ENCODE results near the gene P4HB.

P4HB gene

DNA sequence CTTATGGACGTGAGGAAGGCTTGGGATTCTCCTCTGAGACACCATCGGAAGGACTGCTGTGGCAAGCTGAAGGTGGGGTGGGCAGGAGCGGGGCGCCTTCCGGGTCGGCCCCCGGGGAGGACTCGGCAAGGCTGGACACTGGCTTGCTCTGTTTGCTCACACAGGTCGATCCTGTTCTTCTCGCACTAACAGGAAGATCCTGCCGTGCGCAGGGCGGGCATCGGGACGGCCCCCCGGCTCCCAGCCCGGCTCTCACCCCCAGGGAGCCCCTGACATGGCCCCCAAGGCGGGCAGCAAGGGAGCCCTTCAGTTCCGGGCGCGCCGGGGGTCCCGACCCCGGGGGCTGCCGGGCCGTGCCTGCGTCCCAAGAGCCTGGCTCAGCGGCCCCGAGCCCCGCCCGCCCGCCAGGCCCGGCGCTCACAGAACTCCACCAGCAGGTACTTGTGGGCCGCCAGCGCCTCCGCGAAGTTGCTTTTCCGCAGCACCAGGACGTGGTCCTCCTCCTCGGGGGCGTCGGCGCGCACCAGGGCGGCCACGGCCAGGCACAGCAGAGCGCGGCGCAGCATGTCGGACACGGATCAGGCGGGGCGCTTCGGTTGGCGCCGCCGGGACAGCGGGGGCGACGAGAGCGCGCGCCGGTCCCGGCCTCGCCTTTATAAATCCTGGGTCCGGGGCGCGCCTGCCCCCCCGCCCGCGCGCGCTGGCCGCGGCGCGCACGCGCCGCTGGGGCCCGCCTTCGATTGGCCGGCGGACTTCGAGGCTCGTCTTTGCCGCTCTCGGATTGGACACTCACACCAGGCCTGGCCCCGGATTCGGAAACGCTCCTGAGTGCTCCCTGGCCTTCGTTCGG lies at the start of gene P4HB:
P4HB (minus strand) TSS at position 630 of the 850 bp plus-strand sequence; CDS start at position 566, 64 bp downstream.
- DNase-seq (ENCODE audit: low read depth), result no peak
- H3K4me3 ChIP-seq (ENCODE audit: low read depth, low read length), result peak within 1 kb of the TSS; percentile 87
- TF ChIP-seq, protein P1, sequence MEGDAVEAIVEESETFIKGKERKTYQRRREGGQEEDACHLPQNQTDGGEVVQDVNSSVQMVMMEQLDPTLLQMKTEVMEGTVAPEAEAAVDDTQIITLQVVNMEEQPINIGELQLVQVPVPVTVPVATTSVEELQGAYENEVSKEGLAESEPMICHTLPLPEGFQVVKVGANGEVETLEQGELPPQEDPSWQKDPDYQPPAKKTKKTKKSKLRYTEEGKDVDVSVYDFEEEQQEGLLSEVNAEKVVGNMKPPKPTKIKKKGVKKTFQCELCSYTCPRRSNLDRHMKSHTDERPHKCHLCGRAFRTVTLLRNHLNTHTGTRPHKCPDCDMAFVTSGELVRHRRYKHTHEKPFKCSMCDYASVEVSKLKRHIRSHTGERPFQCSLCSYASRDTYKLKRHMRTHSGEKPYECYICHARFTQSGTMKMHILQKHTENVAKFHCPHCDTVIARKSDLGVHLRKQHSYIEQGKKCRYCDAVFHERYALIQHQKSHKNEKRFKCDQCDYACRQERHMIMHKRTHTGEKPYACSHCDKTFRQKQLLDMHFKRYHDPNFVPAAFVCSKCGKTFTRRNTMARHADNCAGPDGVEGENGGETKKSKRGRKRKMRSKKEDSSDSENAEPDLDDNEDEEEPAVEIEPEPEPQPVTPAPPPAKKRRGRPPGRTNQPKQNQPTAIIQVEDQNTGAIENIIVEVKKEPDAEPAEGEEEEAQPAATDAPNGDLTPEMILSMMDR (IDR thresholded peaks at IDR 0.05; ENCODE audit: low read depth, low read length, missing control alignments), result no peak

DNA sequence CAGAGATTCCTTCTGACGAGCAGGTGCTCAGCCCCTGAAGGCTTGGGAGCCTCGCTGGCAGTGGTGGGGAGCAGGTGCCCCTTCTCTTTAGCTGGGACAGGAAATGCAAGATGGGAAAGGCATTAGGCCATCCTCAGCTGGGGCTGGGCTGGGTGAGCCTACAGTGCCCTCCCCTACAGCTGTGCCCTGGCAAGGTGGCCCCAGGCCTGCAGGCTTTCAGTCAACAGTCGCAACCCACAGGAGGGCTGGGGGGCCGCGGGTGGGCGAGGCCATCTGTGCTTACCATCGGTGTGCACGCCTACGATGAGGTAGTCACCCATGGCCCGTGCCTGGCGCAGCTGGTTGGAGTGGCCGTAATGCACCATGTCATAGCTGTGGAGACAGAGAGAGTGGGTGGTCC lies 48.9 kb upstream of the P4HB start:
- no peak for DNase-seq (ENCODE audit: low read depth)
- H3K4me3 ChIP-seq (ENCODE audit: low read depth, low read length), result no peak overlapping the region
- TF ChIP-seq, protein P1 (IDR thresholded peaks at IDR 0.05; ENCODE audit: low read depth, low read length, missing control alignments), result no peak

DNA sequence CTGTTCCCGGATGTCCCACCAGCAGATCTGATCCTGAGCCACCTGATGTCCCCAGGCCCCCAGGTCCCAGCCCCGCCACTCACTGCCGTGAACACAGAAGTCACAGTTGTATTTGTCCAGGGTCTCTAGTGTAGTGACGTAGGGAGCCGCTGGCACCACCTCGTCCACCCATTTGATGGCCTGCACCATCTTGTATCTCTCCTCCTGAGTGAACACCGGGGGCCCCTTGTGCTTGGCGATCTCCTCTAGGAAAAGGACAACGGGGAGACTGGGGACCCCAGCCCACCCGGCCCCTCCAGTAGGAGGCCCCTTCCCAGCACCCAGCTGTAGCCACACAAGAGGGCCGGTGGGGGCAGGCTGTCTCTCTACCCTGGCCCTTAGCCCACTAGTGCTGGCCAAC lies 48.5 kb upstream of the P4HB start:
- TF ChIP-seq, protein P1 (IDR thresholded peaks at IDR 0.05; ENCODE audit: low read depth, low read length, missing control alignments), result no peak
- no peak for DNase-seq (ENCODE audit: low read depth)
- H3K4me3 ChIP-seq (ENCODE audit: low read depth, low read length), result no peak overlapping the region

DNA sequence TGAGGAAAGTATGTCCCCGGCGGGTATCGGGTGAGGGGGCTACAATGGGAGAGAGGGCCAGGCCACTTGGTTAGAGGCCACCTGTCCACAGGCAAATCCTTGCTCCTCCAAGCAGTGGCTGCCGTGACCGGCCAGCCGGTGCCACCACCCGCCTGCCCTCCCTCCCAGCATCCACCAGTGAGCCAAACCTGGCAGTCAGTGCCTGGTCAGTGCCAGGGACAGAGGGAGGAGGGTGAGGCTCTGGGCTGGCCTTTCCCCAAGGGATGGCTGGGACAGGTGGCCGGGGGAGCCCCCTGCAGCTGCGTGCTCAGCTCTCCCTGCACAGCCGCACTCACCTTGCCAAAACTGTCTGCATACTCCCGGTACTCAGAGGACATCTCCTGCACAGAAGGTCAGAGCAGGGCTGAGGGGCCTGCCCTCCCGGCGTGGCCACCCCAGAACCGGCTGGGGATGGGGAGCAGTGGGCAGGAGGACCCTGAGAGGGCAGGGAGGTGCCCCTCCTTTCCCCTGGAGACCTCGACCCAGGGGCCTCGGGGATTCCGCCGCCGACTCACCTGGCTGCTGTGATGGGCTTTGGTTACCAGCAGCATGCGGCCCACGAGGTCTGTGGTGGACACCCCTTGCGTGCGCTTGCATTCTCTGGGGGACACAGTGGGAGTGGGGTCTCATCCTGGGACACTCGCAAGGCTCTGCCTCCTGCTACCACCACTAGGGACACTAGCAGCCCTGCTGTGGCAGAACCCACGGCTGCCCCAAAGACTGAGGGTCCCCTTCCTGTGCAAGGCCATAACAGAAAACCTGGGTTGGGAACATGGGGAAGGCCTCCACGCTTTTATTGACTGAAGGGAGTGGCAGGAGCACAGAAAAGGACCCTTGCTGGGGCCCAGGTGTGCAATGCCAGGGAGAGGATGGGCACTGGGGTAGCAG lies 47.1 kb upstream of the P4HB start:
- TF ChIP-seq, protein P1 (IDR thresholded peaks at IDR 0.05; ENCODE audit: low read depth, low read length, missing control alignments), result peak; percentile 5
- DNase-seq (ENCODE audit: low read depth), result no peak
- no peak overlapping the region for H3K4me3 ChIP-seq (ENCODE audit: low read depth, low read length)

- TF ChIP-seq, protein P1 (IDR thresholded peaks at IDR 0.05; ENCODE audit: low read depth, low read length, missing control alignments), result no peak
- no peak overlapping the region for H3K4me3 ChIP-seq (ENCODE audit: low read depth, low read length)
- DNase-seq (ENCODE audit: low read depth), result no peak
Measured at GRCh38 chr17:81906476-81907218, 46.3 kb upstream of the P4HB start.

GRCh38 chr17:81905993-81906392 lies 45.7 kb upstream of the P4HB start:
- no peak overlapping the region for H3K4me3 ChIP-seq (ENCODE audit: low read depth, low read length)
- TF ChIP-seq, protein P1 (IDR thresholded peaks at IDR 0.05; ENCODE audit: low read depth, low read length, missing control alignments), result no peak
- DNase-seq (ENCODE audit: low read depth), result no peak

Measured in GM12864 (cell line).